ENCODE measurements around the gene FRAS1.

Gene FRAS1

GRCh38 chr4:78379991-78380729, 323.0 kb downstream of the FRAS1 start:
- DNase-seq = no peak

GRCh38 chr4:78386679-78387078, 329.6 kb downstream of the FRAS1 start:
- DNase-seq = no peak

GRCh38 chr4:78395642-78396041, 338.5 kb downstream of the FRAS1 start:
- DNase-seq = no peak

- no peak for DNase-seq
These were observed 339.6 kb downstream of the FRAS1 start for GRCh38 chr4:78396613-78397291.

GRCh38 chr4:78397292-78397630, 340.1 kb downstream of the FRAS1 start:
- no peak for DNase-seq

GRCh38 chr4:78409612-78410202, 352.6 kb downstream of the FRAS1 start:
- DNase-seq = no peak

GRCh38 chr4:78410225-78410624, 353.1 kb downstream of the FRAS1 start:
- DNase-seq = no peak

- no peak for DNase-seq
These were observed 353.6 kb downstream of the FRAS1 start for GRCh38 chr4:78410676-78411075.

- no peak for DNase-seq
These were observed 357.0 kb downstream of the FRAS1 start for GRCh38 chr4:78414116-78414515.

GRCh38 chr4:78417603-78418002, 360.5 kb downstream of the FRAS1 start:
- no peak for DNase-seq

GRCh38 chr4:78418406-78418805, 361.3 kb downstream of the FRAS1 start:
- DNase-seq = no peak

- no peak for DNase-seq
These were observed 366.7 kb downstream of the FRAS1 start for GRCh38 chr4:78423790-78424189.

- no peak for DNase-seq
These were observed 367.3 kb downstream of the FRAS1 start for GRCh38 chr4:78424461-78424860.

GRCh38 chr4:78426972-78427371, 369.8 kb downstream of the FRAS1 start:
- DNase-seq = no peak

- no peak for DNase-seq
These were observed 371.9 kb downstream of the FRAS1 start for GRCh38 chr4:78428996-78429395.

GRCh38 chr4:78432896-78433295, 375.8 kb downstream of the FRAS1 start:
- DNase-seq = no peak

- DNase-seq = no peak
These were observed 380.5 kb downstream of the FRAS1 start for GRCh38 chr4:78437608-78438088.

GRCh38 chr4:78439328-78439727, 382.2 kb downstream of the FRAS1 start:
- DNase-seq = no peak

- DNase-seq = no peak
These were observed 384.6 kb downstream of the FRAS1 start for GRCh38 chr4:78441756-78442155.

GRCh38 chr4:78446619-78447018, 389.5 kb downstream of the FRAS1 start:
- no peak for DNase-seq

GRCh38 chr4:78451407-78451806, 394.3 kb downstream of the FRAS1 start:
- DNase-seq = no peak

GRCh38 chr4:78454016-78454415, 396.9 kb downstream of the FRAS1 start:
- no peak for DNase-seq

GRCh38 chr4:78457751-78458150, 400.6 kb downstream of the FRAS1 start:
- no peak for DNase-seq

- no peak for DNase-seq
These were observed 402.2 kb downstream of the FRAS1 start for GRCh38 chr4:78459327-78459726.
